ENCODE measurements around the gene RAB15.

The RAB15 gene

DNA sequence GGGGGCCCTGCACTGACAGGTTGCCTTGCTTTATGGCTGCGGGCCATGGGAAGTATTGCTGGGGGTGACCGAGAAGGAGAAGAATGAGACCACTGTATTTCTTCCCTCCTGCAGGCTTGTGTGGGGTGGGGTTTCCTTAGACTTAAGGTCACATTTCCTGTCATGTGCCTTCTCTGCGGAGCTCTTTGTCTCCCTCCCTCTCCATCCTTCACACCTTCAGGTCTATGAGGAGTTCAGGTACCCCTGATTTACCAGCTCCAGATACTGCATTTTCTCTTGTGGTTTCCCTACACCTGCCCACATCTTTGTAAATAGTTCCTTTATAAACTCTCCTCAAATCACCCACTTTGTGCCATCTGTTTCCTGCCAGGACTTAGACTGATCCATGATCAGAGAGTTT, 18.2 kb upstream of the RAB15 start:
- TF ChIP-seq, protein P1, sequence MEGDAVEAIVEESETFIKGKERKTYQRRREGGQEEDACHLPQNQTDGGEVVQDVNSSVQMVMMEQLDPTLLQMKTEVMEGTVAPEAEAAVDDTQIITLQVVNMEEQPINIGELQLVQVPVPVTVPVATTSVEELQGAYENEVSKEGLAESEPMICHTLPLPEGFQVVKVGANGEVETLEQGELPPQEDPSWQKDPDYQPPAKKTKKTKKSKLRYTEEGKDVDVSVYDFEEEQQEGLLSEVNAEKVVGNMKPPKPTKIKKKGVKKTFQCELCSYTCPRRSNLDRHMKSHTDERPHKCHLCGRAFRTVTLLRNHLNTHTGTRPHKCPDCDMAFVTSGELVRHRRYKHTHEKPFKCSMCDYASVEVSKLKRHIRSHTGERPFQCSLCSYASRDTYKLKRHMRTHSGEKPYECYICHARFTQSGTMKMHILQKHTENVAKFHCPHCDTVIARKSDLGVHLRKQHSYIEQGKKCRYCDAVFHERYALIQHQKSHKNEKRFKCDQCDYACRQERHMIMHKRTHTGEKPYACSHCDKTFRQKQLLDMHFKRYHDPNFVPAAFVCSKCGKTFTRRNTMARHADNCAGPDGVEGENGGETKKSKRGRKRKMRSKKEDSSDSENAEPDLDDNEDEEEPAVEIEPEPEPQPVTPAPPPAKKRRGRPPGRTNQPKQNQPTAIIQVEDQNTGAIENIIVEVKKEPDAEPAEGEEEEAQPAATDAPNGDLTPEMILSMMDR (IDR thresholded peaks at IDR 0.05; ENCODE audit: low read depth, low read length), result no peak
- no peak for TF ChIP-seq EZH2phosphoT487 (IDR thresholded peaks at IDR 0.05; ENCODE audit: low read depth)
- Histone ChIP-seq H2AFZ (ENCODE audit: low read depth, low read length) (no peak overlapping the region), H4K20me1 (ENCODE audit: insufficient read depth, low read length) (no peaks in the 10 kb centered on the region), H3K9me3 (ENCODE audit: insufficient read depth, low read length) (no peaks in the 10 kb centered on the region), H3K79me2 (ENCODE audit: low read length) (peaks cover 36% of the 10 kb centered on the region), H3K4me3 (ENCODE audit: low read length) (no peak overlapping the region), H3K9ac (ENCODE audit: low read length) (no peak overlapping the region), H3K27me3 (ENCODE audit: low read depth, low read length) (no peaks in the 10 kb centered on the region), H3K4me1 (ENCODE audit: low read length) (peaks cover 27% of the 10 kb centered on the region), H3K4me2 (ENCODE audit: low read length) (no peak overlapping the region), H3K27ac (ENCODE audit: low read length) (no peak overlapping the region), H3K36me3 (replicated peaks; ENCODE audit: low read depth, low read length) (peaks cover 4% of the 10 kb centered on the region)

DNA sequence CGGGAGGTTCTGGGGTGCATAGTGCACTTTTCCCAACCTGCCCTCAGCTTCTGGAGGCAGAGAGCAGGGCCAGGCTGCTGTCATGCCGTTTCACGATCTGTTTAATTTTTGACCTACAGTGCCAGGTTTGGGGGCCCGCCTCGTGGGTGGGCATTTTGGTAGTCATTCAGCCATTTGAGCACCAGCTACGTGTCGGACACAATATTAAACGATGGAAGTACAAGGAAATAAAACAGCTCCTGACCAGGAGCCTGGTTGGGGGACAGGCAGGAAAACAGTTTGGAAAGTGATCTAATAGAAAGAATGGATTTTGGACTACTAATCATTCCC, 15.3 kb upstream of the RAB15 start:
- peaks cover 12% of the 10 kb centered on the region; the same call in 1 of the 2 replicates for H3K27me3 ChIP-seq (ENCODE audit: low read depth, low read length)
- no peaks in the 10 kb centered on the region for H3K9me3 ChIP-seq (ENCODE audit: insufficient read depth, low read length)
- H4K20me1 ChIP-seq (ENCODE audit: insufficient read depth, low read length), result no peaks in the 10 kb centered on the region
- H3K27ac ChIP-seq (ENCODE audit: low read length), result peak overlapping the region; percentile 64; the same call in 1 of the 2 replicates
- H3K4me3 ChIP-seq (ENCODE audit: low read length), result peak overlapping the region; percentile 86
- H3K4me2 ChIP-seq (ENCODE audit: low read length), result peak overlapping the region; percentile 75
- H3K4me1 ChIP-seq (ENCODE audit: low read length), result peaks cover 22% of the 10 kb centered on the region
- H3K9ac ChIP-seq (ENCODE audit: low read length), result peak overlapping the region; percentile 73
- peaks cover 1% of the 10 kb centered on the region for H3K36me3 ChIP-seq (replicated peaks; ENCODE audit: low read depth, low read length)
- peaks cover 29% of the 10 kb centered on the region for H3K79me2 ChIP-seq (ENCODE audit: low read length)
- TF ChIP-seq, protein P1 (IDR thresholded peaks at IDR 0.05; ENCODE audit: low read depth, low read length), result no peak
- no peak for TF ChIP-seq EZH2phosphoT487 (IDR thresholded peaks at IDR 0.05; ENCODE audit: low read depth)
- peak overlapping the region; percentile 48 for H2AFZ ChIP-seq (ENCODE audit: low read depth, low read length)

DNA sequence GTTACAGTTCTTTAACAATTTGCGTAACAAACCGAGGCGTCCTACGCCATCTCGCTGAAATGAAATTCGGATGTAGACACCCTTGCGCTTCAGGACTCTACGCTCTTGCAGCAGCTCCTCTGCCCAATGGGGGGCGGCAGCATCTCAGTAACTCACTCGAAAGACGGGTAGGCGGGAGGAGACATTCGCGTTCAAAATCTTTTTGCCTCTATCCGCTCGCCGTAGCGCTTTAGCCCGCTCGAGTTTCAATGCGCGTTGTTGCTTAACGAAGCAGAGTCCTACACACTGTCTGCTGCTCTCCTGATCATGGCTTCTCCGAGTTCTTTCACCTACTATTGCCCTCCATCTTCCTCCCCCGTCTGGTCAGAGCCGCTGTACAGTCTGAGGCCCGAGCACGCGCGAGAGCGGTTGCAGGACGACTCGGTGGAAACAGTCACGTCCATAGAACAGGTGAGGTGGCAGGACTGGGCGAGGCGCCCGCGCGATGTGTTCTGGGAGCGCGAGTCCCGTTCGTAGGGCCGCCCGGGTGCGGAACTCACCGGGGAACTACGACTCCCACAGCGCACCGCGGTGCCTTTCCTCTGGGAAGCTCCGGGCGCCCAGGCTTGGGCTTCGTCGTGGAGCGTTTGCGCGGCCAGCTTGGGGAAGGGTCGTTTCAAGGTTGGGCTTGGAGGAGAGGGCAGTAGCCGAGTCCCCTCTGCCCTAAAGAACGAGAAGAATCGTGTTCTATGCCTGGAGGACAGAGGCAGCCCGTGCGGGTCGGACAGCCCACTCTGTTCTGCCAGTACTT, 14.7 kb upstream of the RAB15 start, which contains the start of gene FNTB:
Gene FNTB, plus strand, starts transcription at position 248 of the 790 bp plus-strand sequence. Its CDS starts 59 bp downstream, at position 307.
- TF ChIP-seq, protein P1 (IDR thresholded peaks at IDR 0.05; ENCODE audit: low read depth, low read length), result peak; percentile 66
- TF ChIP-seq EZH2phosphoT487 (IDR thresholded peaks at IDR 0.05; ENCODE audit: low read depth), result no peak
- Histone ChIP-seq H3K4me1 (ENCODE audit: low read length) (peaks cover 16% of the 10 kb centered on the region), H3K9me3 (ENCODE audit: insufficient read depth, low read length) (no peaks in the 10 kb centered on the region), H3K4me2 (ENCODE audit: low read length) (peak within 1 kb of the TSS; percentile 97), H3K27ac (ENCODE audit: low read length) (peak within 1 kb of the TSS; percentile 64), H4K20me1 (ENCODE audit: insufficient read depth, low read length) (no peaks in the 10 kb centered on the region), H3K27me3 (ENCODE audit: low read depth, low read length) (peaks cover 12% of the 10 kb centered on the region; the same call in 1 of the 2 replicates), H3K36me3 (replicated peaks; ENCODE audit: low read depth, low read length) (no peaks in the 10 kb centered on the region), H3K4me3 (ENCODE audit: low read length) (peak within 1 kb of the TSS; percentile 86), H2AFZ (ENCODE audit: low read depth, low read length) (peak within 1 kb of the TSS; percentile 95), H3K79me2 (ENCODE audit: low read length) (peaks cover 28% of the 10 kb centered on the region), H3K9ac (ENCODE audit: low read length) (peak within 1 kb of the TSS; percentile 73)

DNA sequence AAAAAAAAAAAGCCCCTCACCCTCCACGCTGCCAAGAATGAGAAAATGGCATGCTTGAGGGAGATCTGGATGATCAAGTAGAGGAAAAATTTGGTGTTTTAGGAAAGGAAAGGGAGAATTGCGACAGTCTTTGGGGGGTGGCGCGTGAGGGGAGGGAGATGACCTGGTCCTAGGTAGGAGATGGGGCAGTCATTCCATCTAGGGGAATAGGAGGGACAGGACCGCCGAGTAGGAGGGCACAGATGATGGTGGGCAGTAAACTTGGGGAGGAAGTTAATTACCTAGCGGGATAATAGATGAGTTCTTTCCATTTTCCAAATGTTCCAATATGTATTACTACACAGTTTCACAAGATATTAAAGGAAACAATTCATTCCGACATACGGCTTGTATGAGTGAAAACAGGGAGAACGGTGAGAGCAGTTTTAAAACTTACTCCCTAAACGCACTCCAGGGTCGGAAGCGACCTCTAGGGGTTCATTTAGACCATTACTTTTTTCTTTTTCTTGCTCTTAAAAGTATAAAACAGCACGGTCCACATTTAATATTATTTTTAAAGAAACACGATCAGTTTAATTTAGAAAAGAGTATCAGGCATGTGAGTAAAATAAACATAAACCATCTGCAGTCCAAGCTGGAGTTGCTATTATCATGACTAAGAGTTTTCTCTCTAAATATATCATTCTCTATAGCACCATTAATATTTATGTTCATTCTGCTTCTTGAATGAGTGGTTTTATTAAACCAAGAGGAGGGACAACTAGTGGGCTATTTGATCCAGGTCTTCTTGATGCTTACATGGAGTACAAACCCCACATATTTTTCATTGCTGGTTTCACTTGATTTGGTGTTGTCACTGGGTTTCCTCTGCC, 11.5 kb upstream of the RAB15 start:
- peaks cover 16% of the 10 kb centered on the region; the same call in 1 of the 2 replicates for H3K27me3 ChIP-seq (ENCODE audit: low read depth, low read length)
- no peak for TF ChIP-seq EZH2phosphoT487 (IDR thresholded peaks at IDR 0.05; ENCODE audit: low read depth)
- TF ChIP-seq, protein P1 (IDR thresholded peaks at IDR 0.05; ENCODE audit: low read depth, low read length), result peak; percentile 84
- H3K4me2 ChIP-seq (ENCODE audit: low read length), result peak overlapping the region; percentile 73
- H3K4me3 ChIP-seq (ENCODE audit: low read length), result peak overlapping the region; percentile 59
- peak overlapping the region; percentile 20 for H2AFZ ChIP-seq (ENCODE audit: low read depth, low read length)
- no peaks in the 10 kb centered on the region for H3K36me3 ChIP-seq (replicated peaks; ENCODE audit: low read depth, low read length)
- H3K27ac ChIP-seq (ENCODE audit: low read length), result no peak overlapping the region
- no peaks in the 10 kb centered on the region for H3K9me3 ChIP-seq (ENCODE audit: insufficient read depth, low read length)
- no peaks in the 10 kb centered on the region for H4K20me1 ChIP-seq (ENCODE audit: insufficient read depth, low read length)
- H3K79me2 ChIP-seq (ENCODE audit: low read length), result peaks cover 16% of the 10 kb centered on the region
- H3K4me1 ChIP-seq (ENCODE audit: low read length), result peaks cover 16% of the 10 kb centered on the region
- peak overlapping the region; percentile 12; the same call in 1 of the 2 replicates for H3K9ac ChIP-seq (ENCODE audit: low read length)
